Measurements from ENCODE around the gene C1orf21. TPM values are rescaled to one million over a fixed set of nuclear protein-coding genes. Genes with fewer than 3 reads are reported as not detected.

C1orf21 gene
- total and polyA plus RNA-seq, 2 of the 4 experiments (the other 2 are of a cell fraction) = 6.4 to 9.9 TPM

- Histone ChIP-seq H4K91ac (ENCODE audit: insufficient read depth, low read depth, low read length) (no peak overlapping the region), H4K20me1 (ENCODE audit: insufficient read depth, low read length) (no peaks in the 10 kb centered on the region), H3K9me3 (ENCODE audit: control insufficient read depth, insufficient read depth, low read length) (no peaks in the 10 kb centered on the region), H3K27ac (ENCODE audit: insufficient read depth, low read length) (no peak overlapping the region), H3K4me3 (ENCODE audit: insufficient read depth, low read depth, low read length) (no peak overlapping the region), H2BK120ac (ENCODE audit: low read depth, low read length) (no peak overlapping the region), H2AK9ac (replicated peaks; ENCODE audit: low read depth, low read length, poor library complexity) (no peak overlapping the region), H4K8ac (ENCODE audit: low read depth in 2 of 2, low read length in 2 of 2) (no peak overlapping the region), H2AK5ac (ENCODE audit: low read depth, low read length) (no peak overlapping the region), H3K14ac (replicated peaks; ENCODE audit: low read depth, low read length) (no peak overlapping the region), H4K5ac (ENCODE audit: low read depth, low read length) (no peak overlapping the region), H3K27me3 (ENCODE audit: control insufficient read depth, insufficient read depth, low read length) (peaks cover 3% of the 10 kb centered on the region), H3K9ac (ENCODE audit: low read depth, low read length) (no peak overlapping the region), H3K4ac (ENCODE audit: low read depth, low read length) (no peak overlapping the region), H2AFZ (replicated peaks; ENCODE audit: low read length, poor library complexity) (no peak overlapping the region), H3K4me1 (ENCODE audit: control insufficient read depth, insufficient read depth, low read length) (peaks cover 2% of the 10 kb centered on the region; the same call in 1 of the 2 replicates), H2BK15ac (ENCODE audit: low read depth, low read length) (no peak overlapping the region), H3K36me3 (ENCODE audit: control insufficient read depth, insufficient read depth, low read length) (no peaks in the 10 kb centered on the region), H3K23ac (ENCODE audit: low read depth, low read length) (no peak overlapping the region), H2BK5ac (ENCODE audit: low read depth, low read length, poor library complexity, severe bottlenecking) (no peak overlapping the region), H3K56ac (ENCODE audit: extremely low read depth, insufficient read depth, low read length) (no peak overlapping the region), H2BK20ac (ENCODE audit: low read depth, low read length) (no peak overlapping the region), H3K18ac (ENCODE audit: low read depth, low read length) (no peak overlapping the region), H3K9me1 (ENCODE audit: insufficient read depth, low read length) (no peaks in the 10 kb centered on the region), H3K79me1 (ENCODE audit: low read depth in 1 of 2, low read length in 2 of 2) (no peaks in the 10 kb centered on the region), H3K4me2 (ENCODE audit: low read depth, low read length) (no peak overlapping the region)
- CTCF ChIA-PET = interaction anchor here (0.5 to 0.6 kb wide), 2 partner anchors 21 to 52 kb away, joined by 3 to 4 read pairs; no protein-coding TSS in a partner anchor
- POLR2A ChIA-PET (ENCODE audit: unreplicated experiment) = no interaction called here
- TF ChIP-seq NFE2L2 (IDR thresholded peaks at IDR 0.05; ENCODE audit: low read depth, low read length) (no peak), SMC3 (IDR thresholded peaks at IDR 0.05; ENCODE audit: low read depth, low read length) (no peak), CHD1 (IDR thresholded peaks at IDR 0.05; ENCODE audit: low read depth, low read length) (no peak), RFX5 (IDR thresholded peaks at IDR 0.05; ENCODE audit: low read depth, low read length) (no peak), RCOR1 (IDR thresholded peaks at IDR 0.05; ENCODE audit: insufficient replicate concordance, low read length) (no peak), MAFK (IDR thresholded peaks at IDR 0.05; ENCODE audit: low read depth, low read length) (no peak), MAZ (IDR thresholded peaks at IDR 0.05; ENCODE audit: borderline replicate concordance, low read depth, low read length) (no peak), CTCF (conservative IDR thresholded peaks at IDR 0.05; ENCODE audit: low read depth, low read length) (no peak), BHLHE40 (IDR thresholded peaks at IDR 0.05; ENCODE audit: low read depth, low read length) (no peak), USF2 (IDR thresholded peaks at IDR 0.05; ENCODE audit: low read depth, low read length) (no peak), CEBPB (IDR thresholded peaks at IDR 0.05; ENCODE audit: low read depth, low read length) (no peak), MXI1 (IDR thresholded peaks at IDR 0.05; ENCODE audit: borderline replicate concordance, low read depth, low read length) (no peak), ELK1 (IDR thresholded peaks at IDR 0.05; ENCODE audit: borderline replicate concordance, low read depth, low read length) (no peak)
- no TSS peak for BruUV-seq (replicated peaks)
- dilution Hi-C loops (cut with HindIII; ENCODE audit: low sequenced_read_pairs, unreplicated experiment) (no loop called here), intact Hi-C loops (cut with micrococcal nuclease) (no loop called here), in situ Hi-C loops (cut with MboI; ENCODE audit: low sequenced_read_pairs) (loop anchor here (5.0 kb wide), 1 partner anchor 46 kb away; no protein-coding TSS in a partner anchor)
- ATAC-seq (ENCODE audit: low read depth) (peak; percentile 48; the same call in 1 of the 2 replicates), DNase-seq (peak; percentile 38)
- WGBS, 2 experiments (ENCODE audit: extremely low coverage in 2 of 2, insufficient read length in 1 of 2) = no CpG with 5 or more reads among the region's 1 CpG
Observed at GRCh38 chr1:184362876-184363275, 24.0 kb upstream of the C1orf21 start.
